A549 treated with DMSO at 1 μM for 4 hours (cell line): ENCODE measurements around the gene SMIM20. TPM values are rescaled to one million over a fixed set of nuclear protein-coding genes. Genes with fewer than 3 reads are reported as not detected.

ENCODE experiments used
- total RNA-seq: library from RNA; stranded (reverse); fragments of 200-300 nt; extraction: Qiagen RNA extraction; gene quantifications from 5 replicates; pipeline ENCODE4 v1.2.3, GENCODE V29; 2022; ENCODE audit warnings: low read depth

SMIM20 gene
- 24.8 to 29.1 TPM (median 27.1 TPM) in 5 replicates for total RNA-seq

DNA sequence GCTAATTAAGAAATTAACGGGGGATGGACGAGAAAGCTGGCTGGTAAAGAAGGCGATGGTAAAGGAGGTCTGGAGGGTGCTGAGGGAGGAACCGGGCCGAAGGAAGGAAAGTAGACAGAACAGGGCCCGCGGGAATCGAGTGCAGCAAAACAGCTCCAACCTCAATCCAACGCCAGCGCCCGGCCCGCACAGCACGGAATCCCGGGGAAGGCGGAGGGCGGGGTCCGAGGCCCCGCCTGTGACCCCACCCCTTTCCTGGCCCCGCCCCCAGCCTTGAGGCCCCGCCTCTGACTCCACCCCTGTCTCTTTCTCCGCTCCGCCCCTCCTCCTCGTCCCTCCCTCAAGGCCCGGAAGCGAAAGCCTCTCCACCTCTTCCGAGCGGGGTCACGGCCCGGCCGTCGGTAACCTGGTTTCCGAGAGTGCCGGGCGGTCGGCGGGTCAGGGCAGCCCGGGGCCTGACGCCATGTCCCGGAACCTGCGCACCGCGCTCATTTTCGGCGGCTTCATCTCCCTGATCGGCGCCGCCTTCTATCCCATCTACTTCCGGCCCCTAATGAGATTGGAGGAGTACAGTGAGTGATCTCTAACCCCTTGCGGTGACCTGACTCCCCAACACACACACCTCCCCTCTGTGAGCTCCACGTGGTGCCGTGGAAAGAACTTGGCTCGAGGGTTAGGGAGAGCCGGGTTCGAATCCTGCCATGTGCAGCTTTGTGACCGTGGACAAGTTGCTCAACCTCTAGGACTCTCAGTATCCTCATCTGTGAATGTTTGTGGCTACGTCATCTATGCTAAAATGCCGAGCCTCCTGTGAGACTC is at the start of gene SMIM20:
Gene SMIM20, plus strand, starts transcription at position 370 of the 819 bp plus-strand sequence. Its CDS starts 94 bp downstream, at position 464.

Other genes starting within 250 kb of the SMIM20 start
- 24.2 to 29.0 TPM (median 25.4 TPM) in 5 replicates for gene SEL1L3, start 51.2 kb upstream of the SMIM20 start, total RNA-seq